ENCODE measurements around the gene DDX39B. TPM values are rescaled to one million over a fixed set of nuclear protein-coding genes. Genes with fewer than 3 reads are reported as not detected.

DDX39B gene
- total and polyA plus RNA-seq, 2 of the 8 experiments (the other 6 are each of a cell fraction or from before 2014, with no cell fraction given), result 780 to 1,164 TPM

GRCh38 chr6:31578184-31579118 is 36.6 kb upstream of the DDX39B start (continued):
- no peak for TF ChIP-seq SUZ12 (IDR thresholded peaks at IDR 0.05; ENCODE audit: low read length)
- no peak for TF ChIP-seq NANOG (IDR thresholded peaks at IDR 0.05; ENCODE audit: insufficient read depth, low read depth, low read length, poor library complexity, severe bottlenecking)
- no peak for TF ChIP-seq KDM5A (IDR thresholded peaks at IDR 0.05; ENCODE audit: low read length)
- TF ChIP-seq CTBP2 (IDR thresholded peaks at IDR 0.05; ENCODE audit: borderline replicate concordance, insufficient read depth, insufficient read length, low read length), result no peak
- TF ChIP-seq TAF7 (optimal IDR thresholded peaks at IDR 0.05; ENCODE audit: borderline replicate concordance, low read depth, low read length), result no peak
- no peak for TF ChIP-seq CHD1 (IDR thresholded peaks at IDR 0.05; ENCODE audit: low read depth, low read length)
- no peak for TF ChIP-seq NRF1 (IDR thresholded peaks at IDR 0.05; ENCODE audit: low read depth, low read length)
- no peak for TF ChIP-seq EP300 (IDR thresholded peaks at IDR 0.05; ENCODE audit: borderline replicate concordance in 1 of 2, low read depth in 2 of 2, low read length in 2 of 2)

Measured in H1 (cell line).